OCI-LY1 (cell line): Measurements from ENCODE around the gene MYO18B.

ENCODE experiments used
- H2AFZ ChIP-seq: fragments of 200-600 bp; sonication (generic), shearing (Covaris generic); 2 replicates; pipeline ENCODE4 v1.6.0; 2014; ENCODE audit warnings: antibody characterized with exemption, mild to moderate bottlenecking, low read length
- H3F3A ChIP-seq: fragments of 200-600 bp; sonication (generic), shearing (Covaris generic); 2 replicates; pipeline ENCODE4 v1.6.0; 2014; ENCODE audit warnings: mild to moderate bottlenecking, antibody characterized with exemption, low read length, moderate library complexity; ENCODE audit not compliant: insufficient read depth
- H3K27ac ChIP-seq: fragments of 200-600 bp; sonication (generic); 2 replicates; pipeline ENCODE4 v1.5.1; 2014; ENCODE audit warnings: low read length, mixed run types, mild to moderate bottlenecking, low read depth; ENCODE audit not compliant: poor library complexity, severe bottlenecking
- H3K27me3 ChIP-seq: fragments of 200-600 bp; sonication (generic); 2 replicates; pipeline ENCODE4 v1.6.0; 2014; ENCODE audit warnings: antibody characterized with exemption, mild to moderate bottlenecking, low read length, moderate library complexity; ENCODE audit not compliant: insufficient read depth
- H3K36me3 ChIP-seq: fragments of 200-600 bp; sonication (generic); 2 replicates; pipeline ENCODE4 v1.6.1; 2014; ENCODE audit warnings: mild to moderate bottlenecking, antibody characterized with exemption, low read length, moderate library complexity, mixed read lengths; ENCODE audit not compliant: insufficient read depth
- H3K4me1 ChIP-seq: fragments of 200-600 bp; sonication (generic); 2 replicates; pipeline ENCODE4 v1.5.1; 2014; ENCODE audit warnings: mild to moderate bottlenecking, low read length, moderate library complexity; ENCODE audit not compliant: insufficient read depth, severe bottlenecking
- H3K4me2 ChIP-seq: fragments of 200-600 bp; sonication (generic), shearing (Covaris generic); 2 replicates; pipeline ENCODE4 v1.6.1; 2014; ENCODE audit warnings: low read length
- H3K4me3 ChIP-seq: fragments of 200-600 bp; sonication (generic); 2 replicates; pipeline ENCODE4 v1.5.1; 2014; ENCODE audit warnings: low read length, low read depth, mild to moderate bottlenecking, mixed read lengths; ENCODE audit not compliant: poor library complexity, severe bottlenecking
- H3K79me2 ChIP-seq: fragments of 200-600 bp; shearing (Covaris generic); 2 replicates; pipeline ENCODE4 v1.6.1; 2016; ENCODE audit warnings: mixed run types, low read length, mixed read lengths; ENCODE audit not compliant: insufficient read depth
- H3K9ac ChIP-seq: fragments of 200-600 bp; sonication (generic), shearing (Covaris generic); 2 replicates; pipeline ENCODE4 v1.6.1; 2014; ENCODE audit warnings: mild to moderate bottlenecking, low read length, mixed read lengths
- H3K9me2 ChIP-seq: fragments of 200-600 bp; sonication (generic), shearing (Covaris generic); 2 replicates; pipeline ENCODE4 v1.6.1; 2014; ENCODE audit warnings: low read depth, mild to moderate bottlenecking, low read length, mixed read lengths
- H3K9me3 ChIP-seq: fragments of 200-600 bp; shearing (Covaris generic); 2 replicates; pipeline ENCODE4 v1.6.1; 2014; ENCODE audit warnings: low read length, mixed read lengths
- H4K20me1 ChIP-seq: fragments of 200-600 bp; sonication (generic), shearing (Covaris generic); 2 replicates; pipeline ENCODE4 v1.6.0; 2016; ENCODE audit warnings: mild to moderate bottlenecking, low read length; ENCODE audit not compliant: insufficient read depth
- CTCF ChIP-seq: fragments of 200-600 bp; sonication (generic), shearing (Covaris generic); IDR thresholded peaks from 2 replicates; pipeline ENCODE4 v1.5.1; 2017; ENCODE audit warnings: mild to moderate bottlenecking, antibody characterized with exemption, low read length, moderate library complexity, mixed read lengths
- EZH2 ChIP-seq: fragments of 200-600 bp; sonication (generic), shearing (Covaris generic); IDR thresholded peaks from 2 replicates; pipeline ENCODE4 v1.8.0; 2017; ENCODE audit warnings: borderline replicate concordance, mixed run types, mild to moderate bottlenecking, antibody characterized with exemption, low read length, moderate library complexity, mixed read lengths

The MYO18B gene

DNA sequence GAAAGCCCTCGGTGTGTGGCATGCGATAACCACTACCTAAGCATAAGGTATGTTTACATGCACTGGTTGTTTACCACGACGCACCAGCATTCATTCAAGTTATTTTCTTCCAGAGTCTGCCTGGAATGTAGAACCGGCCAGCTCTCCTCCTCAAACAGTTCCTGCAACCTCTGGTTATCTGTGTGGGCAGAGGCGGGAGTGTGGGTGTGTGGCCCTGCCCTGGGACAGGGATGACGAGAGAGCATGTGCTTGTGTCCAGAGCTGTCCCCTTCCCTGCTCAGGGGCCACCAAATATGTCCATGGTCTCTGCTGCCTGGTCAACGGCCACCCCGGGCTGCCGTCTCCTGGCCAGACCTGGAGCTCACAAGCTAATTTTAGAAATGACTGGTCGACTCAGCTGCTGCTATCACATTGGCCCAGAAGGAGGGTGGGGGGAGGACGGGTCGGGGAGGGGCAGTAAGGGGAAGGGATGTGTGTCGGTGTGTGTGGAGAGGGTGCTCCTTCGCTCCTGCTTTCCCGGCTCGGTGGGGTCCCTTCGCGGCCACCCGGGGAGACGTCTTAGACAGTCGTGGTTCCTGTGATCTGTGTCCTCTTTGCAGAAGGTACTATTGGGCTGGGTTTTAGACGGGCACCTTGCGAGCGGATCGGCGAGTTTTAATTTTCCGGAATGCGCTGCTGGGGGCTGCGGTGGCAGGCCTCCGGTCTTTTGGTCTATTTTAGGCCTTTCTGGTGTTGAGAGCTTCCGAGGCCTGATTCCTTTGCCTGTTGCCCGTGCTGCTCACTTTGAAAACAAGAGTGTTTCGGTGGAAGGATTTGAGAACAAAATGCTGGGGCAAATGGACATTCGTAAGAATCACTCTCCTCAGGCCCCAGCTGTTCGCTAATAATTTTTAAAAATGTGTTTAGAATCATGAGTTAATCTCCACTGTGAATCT is at the start of gene MYO18B:
Gene MYO18B, plus strand, starts transcription at position 497 of the 935 bp plus-strand sequence. CDS start 18,905 bp downstream, outside the sequence.
- Histone ChIP-seq H3K27me3 (no peaks in the 10 kb centered on the region), H2AFZ (no peak within 1 kb of the TSS), H3K79me2 (no peaks in the 10 kb centered on the region), H3K27ac (no peak within 1 kb of the TSS), H3K4me1 (no peaks in the 10 kb centered on the region), H3K4me2 (no peak within 1 kb of the TSS), H3F3A (no peaks in the 10 kb centered on the region), H3K4me3 (no peak within 1 kb of the TSS), H3K9me3 (no peaks in the 10 kb centered on the region), H3K9ac (no peak within 1 kb of the TSS), H3K36me3 (no peaks in the 10 kb centered on the region), H4K20me1 (no peaks in the 10 kb centered on the region), H3K9me2 (no peaks in the 10 kb centered on the region)
- TF ChIP-seq EZH2 (no peak), CTCF (no peak)

GRCh38 chr22:25692397-25693267 is 49.4 kb upstream of the MYO18B start:
- Histone ChIP-seq H3K4me2 (no peak overlapping the region), H3F3A (no peaks in the 10 kb centered on the region), H3K4me1 (no peaks in the 10 kb centered on the region), H3K79me2 (no peaks in the 10 kb centered on the region), H3K4me3 (no peak overlapping the region), H3K27ac (no peak overlapping the region), H4K20me1 (no peaks in the 10 kb centered on the region), H3K9ac (no peak overlapping the region), H3K9me3 (no peaks in the 10 kb centered on the region), H2AFZ (no peak overlapping the region), H3K9me2 (no peaks in the 10 kb centered on the region), H3K27me3 (no peaks in the 10 kb centered on the region), H3K36me3 (no peaks in the 10 kb centered on the region)
- no peak for TF ChIP-seq CTCF
- no peak for TF ChIP-seq EZH2

GRCh38 chr22:25693268-25693565 is 48.8 kb upstream of the MYO18B start:
- Histone ChIP-seq H2AFZ (no peak overlapping the region), H3K9me2 (no peaks in the 10 kb centered on the region), H3K79me2 (no peaks in the 10 kb centered on the region), H3F3A (no peaks in the 10 kb centered on the region), H3K4me1 (no peaks in the 10 kb centered on the region), H3K9ac (no peak overlapping the region), H3K4me3 (no peak overlapping the region), H4K20me1 (no peaks in the 10 kb centered on the region), H3K36me3 (no peaks in the 10 kb centered on the region), H3K9me3 (no peaks in the 10 kb centered on the region), H3K27me3 (no peaks in the 10 kb centered on the region), H3K4me2 (no peak overlapping the region), H3K27ac (no peak overlapping the region)
- no peak for TF ChIP-seq CTCF
- no peak for TF ChIP-seq EZH2
